PFSK-1 (cell line): ENCODE measurements around the gene PTPRT.

ENCODE experiments used
- POLR2AphosphoS5 ChIP-seq: IDR thresholded peaks from 2 replicates; pipeline ENCODE4 v1.6.1; 2012; ENCODE audit warnings: low read depth, mild to moderate bottlenecking, control low read depth, low read length, moderate library complexity
- TF ChIP-seq, protein P1 (sequence below), 2 experiments: IDR thresholded peaks; 2 replicates each; pipeline versions ENCODE4 v1.6.1 to v1.8.0; 2011 to 2012; ENCODE audit warnings: low read depth in 2 of 2, low read length in 2 of 2, control low read depth in 1 of 2, inconsistent platforms in 1 of 2, mild to moderate bottlenecking in 1 of 2, moderate library complexity in 1 of 2; ENCODE audit not compliant: insufficient read depth in 1 of 2

DNA sequence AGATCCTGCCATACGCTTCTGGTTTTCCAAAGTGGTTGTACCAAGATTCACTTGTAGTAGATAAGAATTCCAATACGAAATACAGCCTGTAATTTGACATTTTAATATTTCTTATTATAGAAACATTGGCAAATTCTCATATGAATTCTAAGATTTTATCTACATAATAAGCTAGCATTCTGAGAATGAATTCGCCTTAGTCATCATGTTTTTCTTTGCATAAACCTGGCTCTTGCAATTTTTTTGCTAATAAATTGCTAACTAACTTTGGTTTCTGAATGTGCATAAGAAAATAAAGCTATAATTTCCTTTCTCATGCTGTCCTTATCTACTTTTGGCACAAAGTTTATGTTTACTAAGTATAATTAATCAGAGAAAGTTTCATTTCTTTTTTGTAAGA lies 673.0 kb downstream of the PTPRT start:
- TF ChIP-seq, protein P1, sequence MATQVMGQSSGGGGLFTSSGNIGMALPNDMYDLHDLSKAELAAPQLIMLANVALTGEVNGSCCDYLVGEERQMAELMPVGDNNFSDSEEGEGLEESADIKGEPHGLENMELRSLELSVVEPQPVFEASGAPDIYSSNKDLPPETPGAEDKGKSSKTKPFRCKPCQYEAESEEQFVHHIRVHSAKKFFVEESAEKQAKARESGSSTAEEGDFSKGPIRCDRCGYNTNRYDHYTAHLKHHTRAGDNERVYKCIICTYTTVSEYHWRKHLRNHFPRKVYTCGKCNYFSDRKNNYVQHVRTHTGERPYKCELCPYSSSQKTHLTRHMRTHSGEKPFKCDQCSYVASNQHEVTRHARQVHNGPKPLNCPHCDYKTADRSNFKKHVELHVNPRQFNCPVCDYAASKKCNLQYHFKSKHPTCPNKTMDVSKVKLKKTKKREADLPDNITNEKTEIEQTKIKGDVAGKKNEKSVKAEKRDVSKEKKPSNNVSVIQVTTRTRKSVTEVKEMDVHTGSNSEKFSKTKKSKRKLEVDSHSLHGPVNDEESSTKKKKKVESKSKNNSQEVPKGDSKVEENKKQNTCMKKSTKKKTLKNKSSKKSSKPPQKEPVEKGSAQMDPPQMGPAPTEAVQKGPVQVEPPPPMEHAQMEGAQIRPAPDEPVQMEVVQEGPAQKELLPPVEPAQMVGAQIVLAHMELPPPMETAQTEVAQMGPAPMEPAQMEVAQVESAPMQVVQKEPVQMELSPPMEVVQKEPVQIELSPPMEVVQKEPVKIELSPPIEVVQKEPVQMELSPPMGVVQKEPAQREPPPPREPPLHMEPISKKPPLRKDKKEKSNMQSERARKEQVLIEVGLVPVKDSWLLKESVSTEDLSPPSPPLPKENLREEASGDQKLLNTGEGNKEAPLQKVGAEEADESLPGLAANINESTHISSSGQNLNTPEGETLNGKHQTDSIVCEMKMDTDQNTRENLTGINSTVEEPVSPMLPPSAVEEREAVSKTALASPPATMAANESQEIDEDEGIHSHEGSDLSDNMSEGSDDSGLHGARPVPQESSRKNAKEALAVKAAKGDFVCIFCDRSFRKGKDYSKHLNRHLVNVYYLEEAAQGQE (IDR thresholded peaks at IDR 0.05; ENCODE audit: insufficient read depth in 1 of 2, low read depth in 2 of 2, low read length in 2 of 2), result no peak
- TF ChIP-seq POLR2AphosphoS5, result no peak
